Activated B cell treated with CpG ODN at 0.5 μM for 24 hours (primary cell): ENCODE measurements around the gene PKD2. TPM values are rescaled to one million over a fixed set of nuclear protein-coding genes. Genes with fewer than 3 reads are reported as not detected.
"Not testable (repeated sequence)": the region's sequence is repeated elsewhere in the genome, so short reads cannot be mapped to it uniquely, and the experiment has no call there.

Source experiments
- ATAC-seq: fragments of 200-7000 bp; cut with Tn5 transposase; one replicate; pipeline ENCODE4 v1.10.0; 2021; ENCODE audit warnings: low read depth, mild to moderate bottlenecking, moderate library complexity
- CTCF ChIA-PET: fragments of 350-600 bp; sonication (Branson Sonifier 250); formaldehyde crosslinking; loops from one replicate; lab custom pipeline; 2021; ENCODE audit warnings: antibody characterized with exemption; lab: Charles Lee
- POLR2A ChIA-PET: fragments of 350-600 bp; sonication (Branson Sonifier 250); formaldehyde crosslinking; loops from one replicate; lab custom pipeline; 2021; ENCODE audit warnings: antibody characterized with exemption; lab: Charles Lee
- DNase-seq: peaks from one replicate; pipeline ENCODE4 v3.0.0; 2022
- H3K27ac Mint-ChIP-seq: one replicate; pipeline ENCODE4 v1.8.0; 2020; ENCODE audit warnings: mixed read lengths
- H3K27me3 Mint-ChIP-seq: one replicate; pipeline ENCODE4 v1.8.0; 2021; ENCODE audit warnings: mixed read lengths
- H3K36me3 Mint-ChIP-seq: one replicate; pipeline ENCODE4 v1.8.0; 2021; ENCODE audit warnings: low read depth, mixed read lengths
- H3K4me1 Mint-ChIP-seq: one replicate; pipeline ENCODE4 v1.8.0; 2021; ENCODE audit warnings: mixed read lengths
- H3K4me3 Mint-ChIP-seq: one replicate; pipeline ENCODE4 v1.8.0; 2020; ENCODE audit warnings: mild to moderate bottlenecking, mixed read lengths
- H3K9me3 Mint-ChIP-seq: one replicate; pipeline ENCODE4 v1.8.0; 2020; ENCODE audit warnings: mixed read lengths
- intact Hi-C: fragments of 100-400 bp; cut with micrococcal nuclease; formaldehyde crosslinking; loops from one replicate; pipeline ENCODE4 v1.15.1; 2024
- total RNA-seq: library from RNA; stranded (reverse); gene quantifications from 2 replicates; pipeline ENCODE4 v1.2.3, GENCODE V29; 2022
- TF ChIP-seq, protein P1 (sequence below): fragments of 200-600 bp; IDR thresholded peaks from one replicate; pipeline ENCODE4 v1.8.0; 2022; ENCODE audit warnings: antibody characterized with exemption, mild to moderate bottlenecking

Gene PKD2
- total RNA-seq, 1 donor from 2014 or later = 6.2 TPM

- DNase-seq (no peak), ATAC-seq (no peak)
- intact Hi-C loops = no loop called here
- ChIA-PET CTCF (no interaction called here), POLR2A (no interaction called here)
- H3K4me3 Mint-ChIP-seq = no peak overlapping the region
- TF ChIP-seq, protein P1, sequence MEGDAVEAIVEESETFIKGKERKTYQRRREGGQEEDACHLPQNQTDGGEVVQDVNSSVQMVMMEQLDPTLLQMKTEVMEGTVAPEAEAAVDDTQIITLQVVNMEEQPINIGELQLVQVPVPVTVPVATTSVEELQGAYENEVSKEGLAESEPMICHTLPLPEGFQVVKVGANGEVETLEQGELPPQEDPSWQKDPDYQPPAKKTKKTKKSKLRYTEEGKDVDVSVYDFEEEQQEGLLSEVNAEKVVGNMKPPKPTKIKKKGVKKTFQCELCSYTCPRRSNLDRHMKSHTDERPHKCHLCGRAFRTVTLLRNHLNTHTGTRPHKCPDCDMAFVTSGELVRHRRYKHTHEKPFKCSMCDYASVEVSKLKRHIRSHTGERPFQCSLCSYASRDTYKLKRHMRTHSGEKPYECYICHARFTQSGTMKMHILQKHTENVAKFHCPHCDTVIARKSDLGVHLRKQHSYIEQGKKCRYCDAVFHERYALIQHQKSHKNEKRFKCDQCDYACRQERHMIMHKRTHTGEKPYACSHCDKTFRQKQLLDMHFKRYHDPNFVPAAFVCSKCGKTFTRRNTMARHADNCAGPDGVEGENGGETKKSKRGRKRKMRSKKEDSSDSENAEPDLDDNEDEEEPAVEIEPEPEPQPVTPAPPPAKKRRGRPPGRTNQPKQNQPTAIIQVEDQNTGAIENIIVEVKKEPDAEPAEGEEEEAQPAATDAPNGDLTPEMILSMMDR = no peak
- peaks cover 3% of the 10 kb centered on the region for H3K36me3 Mint-ChIP-seq
- H3K27me3 Mint-ChIP-seq = peaks cover 4% of the 10 kb centered on the region
- peaks cover 25% of the 10 kb centered on the region for H3K9me3 Mint-ChIP-seq
- no peak overlapping the region for H3K27ac Mint-ChIP-seq
- peaks cover 7% of the 10 kb centered on the region for H3K4me1 Mint-ChIP-seq
Measured at GRCh38 chr4:88119943-88120342, 112.5 kb downstream of the PKD2 start.

DNA sequence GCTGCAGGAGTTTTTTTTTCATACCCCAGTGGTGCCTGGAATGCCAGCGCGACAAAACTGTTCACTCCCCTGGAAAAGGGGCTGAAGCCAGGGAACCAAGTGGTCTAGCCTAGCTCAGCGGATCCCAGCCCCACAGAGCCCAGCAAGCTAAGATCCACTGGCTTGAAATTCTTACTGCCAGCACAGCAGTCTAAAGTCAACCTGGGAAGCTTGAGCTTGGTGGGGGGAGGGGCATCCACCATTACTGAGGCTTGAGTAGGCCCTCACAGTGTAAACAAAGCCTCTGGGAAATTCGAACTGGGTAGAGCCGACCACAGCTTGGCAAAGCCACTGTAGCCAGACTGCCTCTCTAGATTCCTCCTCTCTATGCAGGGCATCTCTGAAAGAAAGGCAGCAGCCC is 114.8 kb downstream of the PKD2 start:
- H3K36me3 Mint-ChIP-seq, H3K4me1 Mint-ChIP-seq, POLR2A ChIA-PET, H3K27me3 Mint-ChIP-seq, ATAC-seq, H3K27ac Mint-ChIP-seq, CTCF ChIA-PET, intact Hi-C loops, DNase-seq, H3K4me3 Mint-ChIP-seq: not testable (repeated sequence)
- peaks cover 25% of the 10 kb centered on the region for H3K9me3 Mint-ChIP-seq

Other genes with a start within 250 kb of the PKD2 start
- not detected in 2 replicates for gene IBSP, start 208.1 kb upstream of the PKD2 start, total RNA-seq
- not detected in 2 replicates for gene MEPE, start 174.7 kb upstream of the PKD2 start, total RNA-seq
- not detected in 2 replicates for gene SPP1, start 31.9 kb upstream of the PKD2 start, total RNA-seq
- gene ABCG2, start 151.0 kb downstream of the PKD2 start, total RNA-seq = 0.13 and 0.20 TPM in 2 replicates